Right kidney (tissue), 1 donor: Measurements from ENCODE around the gene KSR2.

ENCODE experiments used
- DNase-seq: peaks from one replicate; pipeline ENCODE4 v3.0.0-alpha.2; 2016

The KSR2 gene

DNA sequence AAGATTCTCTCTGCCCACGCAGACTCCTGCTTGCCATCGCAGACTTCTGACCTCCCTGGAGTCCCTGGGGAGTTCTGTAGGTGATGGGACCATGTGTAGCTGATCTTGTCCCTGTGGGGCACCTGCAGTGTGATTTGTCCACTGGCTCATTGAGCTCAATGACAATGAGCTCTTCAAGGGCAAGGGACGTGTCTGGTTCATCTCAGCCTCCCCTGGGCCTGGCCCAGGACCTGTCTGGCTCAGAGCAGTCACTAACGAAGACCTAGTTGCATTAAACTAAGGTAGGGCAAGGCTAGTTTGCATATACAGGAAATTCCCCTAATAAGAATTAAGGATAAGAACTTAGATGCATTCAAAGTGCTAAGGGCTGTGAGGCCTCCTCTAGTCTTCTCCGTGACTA, 361.8 kb downstream of the KSR2 start:
- DNase-seq, result no peak

- DNase-seq, result no peak
Measured at GRCh38 chr12:117606024-117606423, 362.8 kb downstream of the KSR2 start.

- DNase-seq, result no peak
Measured at GRCh38 chr12:117603316-117604113, 365.3 kb downstream of the KSR2 start.

GRCh38 chr12:117599849-117600248, 368.9 kb downstream of the KSR2 start:
- no peak for DNase-seq

GRCh38 chr12:117596968-117597367, 371.8 kb downstream of the KSR2 start:
- no peak for DNase-seq

GRCh38 chr12:117595751-117596150, 373.0 kb downstream of the KSR2 start:
- DNase-seq, result no peak

DNA sequence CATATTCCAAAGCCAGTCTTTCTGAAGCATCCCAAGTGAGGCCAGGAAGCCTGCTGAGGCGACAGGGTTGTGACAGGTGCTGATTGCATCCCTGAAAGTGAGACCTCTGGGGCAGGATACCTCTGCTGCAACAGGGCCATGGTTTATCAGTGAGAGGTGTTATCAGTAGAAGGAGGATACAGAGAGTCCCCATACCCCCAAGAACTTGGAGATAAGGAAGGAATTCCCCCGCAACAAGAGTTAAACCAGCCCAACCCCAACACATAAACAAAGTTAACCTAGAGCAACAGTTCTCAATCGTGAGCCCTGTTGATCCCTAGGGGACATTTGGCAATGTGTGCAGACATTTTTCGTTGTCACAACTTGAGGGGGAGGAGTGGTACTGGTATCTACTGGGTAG, 374.3 kb downstream of the KSR2 start:
- DNase-seq, result no peak

GRCh38 chr12:117593815-117594400, 374.9 kb downstream of the KSR2 start:
- no peak for DNase-seq

- DNase-seq, result no peak
Measured at GRCh38 chr12:117592588-117593305, 376.0 kb downstream of the KSR2 start.

DNA sequence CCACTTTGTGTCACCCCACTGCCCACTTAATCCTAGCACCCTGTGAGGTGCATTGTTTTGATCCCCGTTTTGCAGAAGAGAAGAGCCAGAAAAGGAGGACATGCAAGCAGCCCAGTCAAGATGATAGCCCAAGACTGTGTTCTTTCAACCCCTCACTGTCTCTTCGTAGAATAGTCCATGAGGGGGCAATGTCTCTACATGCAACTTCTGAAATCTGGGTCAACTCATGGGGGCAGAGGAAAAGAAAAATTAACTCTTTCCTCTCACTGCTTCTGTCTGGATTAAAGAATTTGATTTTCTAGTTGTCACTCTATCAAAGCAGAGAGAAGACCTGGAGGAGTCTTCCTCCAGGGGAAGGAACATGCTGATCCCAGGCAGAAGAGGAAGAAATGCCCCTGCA, 377.8 kb downstream of the KSR2 start:
- no peak for DNase-seq

DNA sequence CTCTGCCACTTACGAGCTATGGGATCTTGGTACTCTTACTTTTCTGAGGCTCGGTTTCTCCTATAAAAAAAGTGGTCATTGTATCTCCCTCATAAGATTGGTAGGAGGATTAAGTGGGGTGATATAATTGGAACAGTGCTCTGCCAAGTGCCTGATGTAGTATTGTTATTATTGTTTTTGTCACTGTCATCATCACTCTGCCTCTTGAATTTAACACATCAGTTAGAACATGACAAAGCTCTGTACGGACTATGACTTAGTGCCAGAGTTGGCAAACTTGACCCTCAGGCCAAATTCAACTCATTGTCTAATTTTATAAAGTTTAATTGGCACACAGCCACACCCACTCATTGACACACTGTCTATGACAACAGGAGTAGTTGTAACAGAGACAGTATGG, 378.4 kb downstream of the KSR2 start:
- no peak for DNase-seq

DNA sequence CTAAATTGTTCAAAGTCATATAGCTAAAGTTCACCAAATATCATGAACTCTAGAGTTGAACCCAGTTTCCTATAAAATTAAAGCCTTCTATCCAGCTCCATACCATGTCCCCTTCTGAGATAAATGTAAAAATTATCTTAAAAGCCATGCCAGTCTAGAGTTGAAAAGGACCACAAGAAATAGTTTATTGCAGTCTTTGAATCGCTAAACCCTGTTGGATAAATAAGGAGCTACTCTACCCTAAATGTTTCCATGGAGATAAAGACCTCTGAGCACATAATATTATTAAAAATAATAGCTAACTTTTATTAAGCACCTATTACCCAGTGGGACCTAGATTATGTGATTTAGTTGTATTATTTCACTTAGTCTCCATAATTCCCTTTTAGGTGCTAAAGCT, 379.8 kb downstream of the KSR2 start:
- no peak for DNase-seq

DNA sequence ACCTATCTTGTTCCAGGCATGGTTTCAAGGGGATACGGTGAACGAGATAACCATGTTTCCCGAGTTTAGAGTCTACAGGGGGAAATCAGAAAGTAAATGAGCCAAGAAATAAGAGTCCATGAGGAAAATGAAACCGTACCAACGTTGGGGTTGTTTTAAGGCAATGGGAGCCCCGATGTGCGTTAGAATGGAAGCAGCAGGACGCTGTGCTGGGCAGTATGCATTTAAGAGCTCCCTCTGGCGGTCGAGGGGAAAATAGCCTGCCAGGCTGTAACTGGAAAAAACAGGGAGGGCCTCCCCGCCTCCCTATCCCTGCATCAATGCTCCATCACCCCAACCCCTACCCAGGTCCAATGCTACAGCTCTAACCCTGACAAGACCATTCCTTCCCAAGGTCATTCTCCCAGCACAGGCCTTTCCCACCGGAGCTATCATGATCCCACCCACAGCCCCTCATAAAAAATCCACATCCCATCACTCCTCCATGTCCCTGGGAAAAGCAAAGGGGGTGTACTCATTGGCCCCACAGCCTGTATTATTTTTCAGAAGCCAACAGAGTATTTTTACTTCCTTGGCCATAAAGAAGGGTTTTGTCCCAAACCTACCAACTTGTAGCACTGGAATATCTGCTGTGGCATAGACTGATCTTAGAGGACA, 381.0 kb downstream of the KSR2 start:
- no peak for DNase-seq

- no peak for DNase-seq
Measured at GRCh38 chr12:117583677-117584225, 385.0 kb downstream of the KSR2 start.

- DNase-seq, result no peak
Measured at GRCh38 chr12:117583092-117583491, 385.7 kb downstream of the KSR2 start.

GRCh38 chr12:117582135-117582784, 386.5 kb downstream of the KSR2 start:
- no peak for DNase-seq

DNA sequence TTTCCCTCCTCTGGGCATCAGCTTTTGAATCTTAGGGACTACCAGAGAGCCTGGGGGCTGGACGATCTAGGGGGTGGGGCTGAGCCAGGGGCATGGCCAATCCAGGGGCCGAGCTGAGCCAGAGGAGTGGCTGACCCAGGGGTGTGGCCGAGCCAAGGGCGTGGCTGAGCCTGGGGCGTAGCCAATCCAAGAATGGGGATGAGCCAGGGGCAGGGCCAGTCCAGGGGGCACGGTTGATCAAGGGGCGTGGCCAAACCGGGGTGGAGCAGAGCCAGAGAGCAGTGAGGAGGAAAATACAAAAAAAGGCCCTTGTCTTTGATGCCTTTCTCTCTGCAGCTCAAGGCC, 388.1 kb downstream of the KSR2 start:
- no peak for DNase-seq

- no peak for DNase-seq
Measured at GRCh38 chr12:117580015-117580717, 388.6 kb downstream of the KSR2 start.

GRCh38 chr12:117577122-117577657, 391.6 kb downstream of the KSR2 start:
- no peak for DNase-seq

DNA sequence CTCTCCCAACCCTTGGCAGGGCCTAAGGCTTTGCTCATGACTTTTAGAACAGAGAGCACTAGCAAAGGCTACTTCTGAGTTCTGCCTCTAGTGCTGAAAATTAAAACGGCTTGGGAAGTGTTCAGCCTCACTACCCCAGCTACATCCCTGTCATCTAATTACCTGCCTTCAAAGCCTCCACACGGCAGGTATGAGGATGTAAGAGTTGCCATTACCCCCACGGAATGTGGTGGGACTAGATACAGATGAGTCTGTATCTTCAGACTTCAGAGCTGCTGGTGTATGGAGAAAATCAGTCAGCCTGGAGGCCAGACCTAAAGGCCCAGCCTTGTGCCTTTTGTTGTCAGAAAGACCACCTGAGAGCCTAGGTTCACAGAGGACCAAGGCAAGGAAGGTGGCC, 392.7 kb downstream of the KSR2 start:
- no peak for DNase-seq

GRCh38 chr12:117574655-117575054, 394.1 kb downstream of the KSR2 start:
- DNase-seq, result no peak
